ENCODE measurements around the gene NXF1.
"Not testable (repeated sequence)": the region's sequence is repeated elsewhere in the genome, so short reads cannot be mapped to it uniquely, and the experiment has no call there.

NXF1 gene

DNA sequence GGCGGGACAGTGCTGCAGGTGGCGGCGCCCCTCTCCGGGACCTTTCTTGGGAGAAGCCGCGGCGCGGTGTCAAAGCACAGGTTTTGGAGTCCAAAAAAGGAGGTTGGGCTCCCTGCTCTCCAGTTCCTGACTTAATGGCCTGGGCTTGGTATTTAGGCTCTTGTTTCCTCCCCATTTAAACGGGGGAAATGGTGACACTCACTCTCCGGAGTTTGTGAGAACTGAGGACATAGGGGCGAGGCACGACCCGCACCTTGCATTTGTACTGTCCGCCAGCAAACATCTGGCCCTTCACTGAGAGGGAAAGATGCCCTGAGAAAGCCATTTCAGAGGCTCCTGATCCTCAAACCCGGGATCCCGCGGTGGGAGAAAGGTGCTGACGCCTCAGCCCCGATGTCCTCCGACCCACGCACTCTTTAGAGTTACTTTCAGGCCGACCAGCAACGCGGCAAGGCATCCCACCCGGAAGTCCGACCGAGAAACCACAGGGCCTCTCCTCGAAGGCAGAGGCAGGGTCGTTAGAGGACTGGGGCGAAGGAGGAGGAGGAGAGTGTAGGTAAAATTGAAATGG lies 37.0 kb upstream of the NXF1 start:
- no peak for TF ChIP-seq JUND (IDR thresholded peaks at IDR 0.05; ENCODE audit: low read depth)
- in situ Hi-C loops (cut with HindIII; ENCODE audit: low pct_unique_long_range_greater_than_20kb, low sequenced_read_pairs), result no loop called here
- no peak for DNase-seq (ENCODE audit: low read depth in 1 of 2, low spot score in 1 of 2)

- in situ Hi-C loops (cut with HindIII; ENCODE audit: low pct_unique_long_range_greater_than_20kb, low sequenced_read_pairs), result no loop called here
- peak; percentile 92 to 100 for DNase-seq (ENCODE audit: low read depth in 1 of 2, low spot score in 1 of 2)
- TF ChIP-seq JUND (IDR thresholded peaks at IDR 0.05; ENCODE audit: low read depth), result peak; percentile 99
These were observed 36.3 kb upstream of the NXF1 start for GRCh38 chr11:62841361-62842170.

DNA sequence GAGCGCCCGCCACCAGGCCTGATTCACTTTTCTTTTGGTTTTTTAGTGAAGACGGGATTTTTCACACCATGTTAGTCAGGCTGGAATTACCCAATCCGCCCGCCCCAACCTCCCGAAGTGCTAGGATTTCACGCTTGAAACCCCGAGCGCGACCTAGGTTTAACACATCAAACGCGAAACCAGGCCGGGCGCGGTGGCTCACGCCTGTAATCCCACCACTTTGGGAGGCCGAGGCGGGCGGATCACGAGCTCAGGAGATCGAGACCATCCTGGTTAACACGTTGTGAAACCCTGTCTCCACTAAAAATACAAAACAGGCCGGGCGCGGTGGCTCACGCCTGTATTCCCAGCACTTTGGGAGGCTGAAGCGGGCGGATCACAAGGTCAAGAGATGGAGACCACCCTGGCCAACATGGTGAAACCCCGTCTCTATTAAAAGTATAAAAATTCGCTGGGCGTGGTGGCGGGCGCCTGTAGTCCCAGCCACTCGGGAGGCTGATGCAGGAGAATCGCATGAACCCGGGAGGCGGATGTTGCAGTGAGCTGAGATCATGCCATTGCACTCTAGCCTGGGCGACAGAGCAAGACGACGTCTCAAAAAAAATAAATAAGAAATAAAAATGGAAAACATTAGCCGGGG lies 35.6 kb upstream of the NXF1 start:
- DNase-seq (ENCODE audit: low read depth in 1 of 2, low spot score in 1 of 2), result peak in 1 of 2 experiments; percentile 81
- in situ Hi-C loops (cut with HindIII; ENCODE audit: low pct_unique_long_range_greater_than_20kb, low sequenced_read_pairs), result not testable (repeated sequence)

DNA sequence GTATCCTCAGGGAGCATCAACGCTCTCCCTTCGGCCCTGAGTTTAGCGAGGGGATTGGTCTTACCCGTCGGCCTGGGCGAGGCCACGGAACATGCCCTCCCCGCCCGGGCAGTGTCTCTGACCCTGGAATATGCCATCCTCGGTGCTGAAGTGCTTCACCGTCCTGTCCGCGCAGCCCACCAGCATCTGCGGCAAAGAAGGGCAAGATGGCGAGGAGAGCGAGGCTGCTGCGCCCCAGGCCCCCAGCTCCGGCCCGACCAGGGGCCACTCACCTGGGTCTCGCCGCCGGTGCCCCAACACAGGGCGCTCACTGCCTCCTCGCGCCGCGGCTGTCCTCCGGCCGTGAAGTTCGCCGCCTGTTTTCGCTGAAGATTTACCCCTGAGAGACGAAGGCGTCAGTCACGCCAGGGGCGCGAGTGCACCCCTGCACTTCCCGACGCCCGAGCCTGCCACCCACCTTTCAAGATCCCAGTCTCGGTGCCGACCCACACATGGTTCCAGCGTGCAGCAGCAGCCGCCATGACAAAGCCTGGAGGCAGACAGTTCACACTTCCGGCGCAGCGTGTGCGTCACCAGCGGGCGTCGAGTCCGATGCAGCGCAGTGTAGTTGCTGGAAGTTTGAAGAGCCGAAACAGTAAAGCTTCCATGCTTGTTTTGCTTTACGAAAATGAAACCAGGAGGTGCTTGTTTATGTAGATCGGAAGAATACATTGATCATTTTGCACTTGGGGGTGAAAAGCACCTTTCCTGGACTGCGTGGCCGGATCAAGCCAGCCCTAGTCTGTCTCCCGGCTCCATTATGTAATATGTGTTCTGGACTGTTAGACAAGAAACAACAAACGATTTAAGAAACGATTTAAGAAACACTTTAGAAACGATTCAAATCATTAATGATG lies 34.1 kb upstream of the NXF1 start, which contains the start of gene WDR74:
TSS of gene WDR74 (minus strand) at position 541 of the 896 bp plus-strand sequence. CDS start at position 521, 20 bp downstream.
- TF ChIP-seq JUND (IDR thresholded peaks at IDR 0.05; ENCODE audit: low read depth), result no peak
- DNase-seq (ENCODE audit: low read depth in 1 of 2, low spot score in 1 of 2), result peak; percentile 82 to 96
- in situ Hi-C loops (cut with HindIII; ENCODE audit: low pct_unique_long_range_greater_than_20kb, low sequenced_read_pairs), result no loop called here

DNA sequence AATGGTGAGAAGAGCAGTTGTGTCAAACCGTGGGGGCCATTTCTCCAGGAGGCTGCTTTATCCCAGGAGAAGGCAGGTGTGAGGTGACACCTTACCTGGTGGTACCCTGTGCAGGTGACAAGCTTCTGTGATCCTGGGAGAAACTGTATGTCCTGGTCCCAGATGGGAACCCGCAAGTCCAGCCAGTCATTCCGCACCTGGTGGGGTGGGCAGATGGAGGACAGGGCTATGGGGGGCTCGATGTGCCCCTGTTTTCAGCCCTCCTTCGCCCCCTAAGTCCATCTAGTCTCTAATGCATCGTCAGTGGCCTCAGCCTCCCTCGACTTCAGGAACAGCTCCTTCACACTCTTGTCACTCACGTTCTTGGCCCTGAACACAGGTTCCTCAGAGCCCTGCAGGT lies 30.1 kb upstream of the NXF1 start:
- in situ Hi-C loops (cut with HindIII; ENCODE audit: low pct_unique_long_range_greater_than_20kb, low sequenced_read_pairs), result no loop called here

DNA sequence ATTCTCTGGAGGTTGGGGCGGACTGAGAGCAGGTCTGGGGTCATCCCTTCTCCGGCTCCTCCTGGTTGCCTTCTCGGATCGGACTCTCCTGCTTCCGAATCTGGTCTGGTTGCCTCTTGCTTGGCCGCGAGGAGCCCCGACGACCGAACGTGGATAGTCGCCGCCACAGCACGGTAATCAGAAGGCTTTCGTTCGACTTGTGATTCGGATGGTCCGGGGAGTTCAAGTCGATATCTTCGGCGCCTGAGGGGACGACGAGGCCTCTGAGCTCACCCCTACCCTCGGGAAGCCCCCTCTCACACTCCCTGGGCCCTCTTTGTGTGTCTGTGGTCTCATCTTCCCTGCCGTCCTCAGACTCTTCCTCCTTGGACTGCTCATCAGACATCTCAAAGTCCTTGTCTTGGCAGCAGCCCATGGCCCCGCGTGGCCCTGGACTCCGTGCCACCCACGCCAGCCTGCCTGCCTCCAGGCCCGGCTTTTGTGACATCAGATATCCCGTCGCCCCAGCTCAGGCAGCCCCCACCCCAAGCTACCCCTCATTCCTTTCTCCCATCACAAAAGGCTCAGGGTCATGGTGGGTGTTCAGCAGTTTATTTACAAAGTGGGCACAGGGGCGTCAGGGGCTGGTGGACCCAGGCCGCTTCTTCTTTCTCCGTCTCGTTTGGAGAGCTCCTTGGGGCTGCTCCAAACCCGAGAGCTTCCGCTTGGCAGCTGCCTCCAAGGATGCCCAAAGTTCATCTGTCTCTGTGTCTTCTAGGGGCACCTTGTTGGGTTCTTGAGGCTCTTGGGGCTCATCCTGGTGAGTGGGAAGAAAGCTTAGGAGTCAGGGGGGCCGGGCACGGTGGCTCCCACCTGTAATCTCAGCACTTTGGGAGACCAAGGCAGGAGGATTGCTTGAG lies 27.3 kb upstream of the NXF1 start, which contains the start of gene TEX54:
TSS of gene TEX54 (minus strand) at position 506 of the 899 bp plus-strand sequence.
- in situ Hi-C loops (cut with HindIII; ENCODE audit: low pct_unique_long_range_greater_than_20kb, low sequenced_read_pairs), result no loop called here
- no peak for DNase-seq (ENCODE audit: low read depth in 1 of 2, low spot score in 1 of 2)
- no peak for TF ChIP-seq JUND (IDR thresholded peaks at IDR 0.05; ENCODE audit: low read depth)

More for the DNA sequence above, 30.1 kb upstream of the NXF1 start:
- no peak for TF ChIP-seq JUND (IDR thresholded peaks at IDR 0.05; ENCODE audit: low read depth)
- DNase-seq (ENCODE audit: low read depth in 1 of 2, low spot score in 1 of 2), result no peak

DNA sequence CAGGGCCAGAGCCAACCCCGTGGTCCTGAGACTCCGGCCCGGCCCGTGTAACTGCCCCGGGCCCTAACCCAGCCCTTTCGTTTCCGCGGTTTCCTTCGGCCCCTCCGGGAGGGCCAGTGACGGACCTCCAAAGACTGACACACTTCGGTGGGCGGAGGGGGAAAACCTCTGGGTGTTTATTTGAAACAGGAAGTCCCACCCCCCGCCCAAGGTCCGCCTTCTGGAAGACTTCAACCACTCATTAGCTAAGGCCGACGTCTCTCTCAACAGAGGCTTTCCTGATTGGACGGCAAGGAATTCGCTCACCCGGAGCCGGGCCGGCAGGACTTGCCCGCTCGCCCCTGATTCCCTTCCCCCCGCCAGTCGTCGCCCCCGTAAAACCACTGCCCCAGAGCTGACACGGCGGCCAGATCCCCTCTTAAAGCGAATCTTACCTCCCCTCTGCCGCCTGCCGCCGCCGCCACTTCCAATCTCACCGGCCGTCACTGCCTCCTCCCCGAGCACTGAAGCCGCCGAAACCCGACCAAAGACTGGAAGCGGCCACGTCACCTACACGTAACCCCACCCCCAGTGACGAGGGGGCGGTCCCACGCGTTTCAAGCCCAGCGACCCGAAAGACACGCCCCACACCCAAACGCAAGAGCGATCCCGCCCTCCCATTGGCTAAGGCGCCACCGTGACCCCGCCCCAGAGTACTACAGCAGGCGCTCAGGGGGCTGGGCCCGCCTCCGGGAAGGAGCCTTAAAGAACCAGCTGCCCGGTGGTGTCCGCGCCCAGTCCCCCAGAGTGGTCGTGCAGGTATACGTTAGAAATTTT lies 26.5 kb upstream of the NXF1 start, which contains the start of gene STX5:
TSS of gene STX5 (minus strand) at position 532 of the 816 bp plus-strand sequence. CDS start 808 bp downstream, outside the sequence.
- in situ Hi-C loops (cut with HindIII; ENCODE audit: low pct_unique_long_range_greater_than_20kb, low sequenced_read_pairs), result no loop called here
- no peak for TF ChIP-seq JUND (IDR thresholded peaks at IDR 0.05; ENCODE audit: low read depth)
- peak; percentile 99 for DNase-seq (ENCODE audit: low read depth in 1 of 2, low spot score in 1 of 2)

DNA sequence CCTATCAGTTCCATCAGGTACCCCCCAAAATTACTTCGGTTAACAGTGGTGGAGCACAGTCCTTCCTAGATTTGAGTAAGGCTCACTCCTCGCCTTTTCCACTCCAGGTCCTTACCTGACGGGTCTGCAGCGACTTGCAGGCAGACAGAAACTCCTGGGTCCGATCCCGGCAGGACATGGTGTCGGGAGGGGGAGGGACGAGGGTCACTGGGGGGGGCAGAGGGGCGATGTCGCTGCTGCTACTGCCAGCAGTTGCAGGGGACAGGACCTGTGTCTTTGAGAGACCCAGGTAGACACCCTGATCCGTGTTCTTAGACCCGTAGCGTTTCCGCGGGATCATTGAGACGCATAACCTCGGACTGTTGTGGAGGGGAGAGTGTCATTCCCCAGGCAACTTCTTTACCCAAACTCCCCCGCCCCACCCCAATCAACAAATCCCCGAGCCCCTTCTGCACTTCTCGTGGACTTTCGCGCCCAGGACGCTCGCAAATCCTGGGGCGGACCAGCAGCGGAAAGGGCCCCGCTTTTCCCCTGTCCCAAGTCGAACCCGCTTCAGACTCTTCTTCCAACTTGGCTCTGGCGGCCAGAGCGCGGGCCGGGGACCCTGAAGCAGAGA lies 25.8 kb upstream of the NXF1 start:
- DNase-seq (ENCODE audit: low read depth in 1 of 2, low spot score in 1 of 2), result no peak
- no peak for TF ChIP-seq JUND (IDR thresholded peaks at IDR 0.05; ENCODE audit: low read depth)
- in situ Hi-C loops (cut with HindIII; ENCODE audit: low pct_unique_long_range_greater_than_20kb, low sequenced_read_pairs), result no loop called here

GRCh38 chr11:62828130-62828529 lies 22.9 kb upstream of the NXF1 start:
- DNase-seq (ENCODE audit: low read depth in 1 of 2, low spot score in 1 of 2); in situ Hi-C loops (cut with HindIII; ENCODE audit: low pct_unique_long_range_greater_than_20kb, low sequenced_read_pairs): not testable (repeated sequence)

DNA sequence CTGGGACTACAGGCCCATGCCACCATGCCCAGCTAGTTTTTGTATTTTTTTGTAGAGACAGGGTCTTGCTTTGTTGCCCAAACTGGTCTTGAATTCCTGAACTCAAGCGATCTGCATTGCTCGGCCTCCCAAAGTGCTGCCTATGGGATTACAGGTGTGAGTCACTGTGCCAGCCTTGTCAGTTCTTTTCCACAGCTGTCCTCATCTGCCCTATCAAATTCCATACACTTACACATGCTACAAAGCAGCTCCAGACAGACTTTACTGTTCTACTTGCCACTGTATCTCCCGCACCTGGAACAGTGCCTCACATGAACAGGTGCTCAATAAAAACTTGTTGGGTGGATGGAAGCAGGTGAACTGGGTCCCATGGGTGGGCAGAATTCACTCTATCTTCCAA lies 18.4 kb upstream of the NXF1 start:
- in situ Hi-C loops (cut with HindIII; ENCODE audit: low pct_unique_long_range_greater_than_20kb, low sequenced_read_pairs), result no loop called here
- TF ChIP-seq JUND (IDR thresholded peaks at IDR 0.05; ENCODE audit: low read depth), result no peak
- no peak for DNase-seq (ENCODE audit: low read depth in 1 of 2, low spot score in 1 of 2)

Measured in T47D (cell line).